IMR-90 (cell line): ENCODE measurements around the gene PLXNA4.

ENCODE experiments used
- CTCF ChIP-seq: conservative IDR thresholded peaks from 2 replicates; pipeline ENCODE4 v1.5.1; 2012; ENCODE audit warnings: mild to moderate bottlenecking, low read depth, low read length, improper control_type of control experiment
- FOS ChIP-seq: fragments of 150-350 bp; IDR thresholded peaks from 2 replicates; pipeline ENCODE4 v1.6.1; 2016; ENCODE audit warnings: low read depth, low read length
- MAFK ChIP-seq: IDR thresholded peaks from 2 replicates; pipeline ENCODE4 v1.6.1; 2012; ENCODE audit warnings: low read depth, low read length, improper control_type of control experiment
- NFE2L2 ChIP-seq: fragments of 150-350 bp; IDR thresholded peaks from 2 replicates; pipeline ENCODE4 v1.6.1; 2016; ENCODE audit warnings: low read depth, mild to moderate bottlenecking, low read length
- POLR2A ChIP-seq: IDR thresholded peaks from 2 replicates; pipeline ENCODE4 v1.6.1; 2012; ENCODE audit warnings: mild to moderate bottlenecking, low read depth, low read length
- RCOR1 ChIP-seq: IDR thresholded peaks from 2 replicates; pipeline ENCODE4 v1.6.1; 2012; ENCODE audit warnings: mild to moderate bottlenecking, low read length, improper control_type of control experiment; ENCODE audit not compliant: insufficient replicate concordance
- RFX5 ChIP-seq: IDR thresholded peaks from 2 replicates; pipeline ENCODE4 v1.8.0; 2012; ENCODE audit warnings: low read depth, mild to moderate bottlenecking, low read length, moderate library complexity
- SMC3 ChIP-seq: fragments of 150-350 bp; IDR thresholded peaks from 2 replicates; pipeline ENCODE4 v1.6.1; 2016; ENCODE audit warnings: low read depth, mild to moderate bottlenecking, antibody characterized with exemption, low read length, moderate library complexity
- TF ChIP-seq, protein P1 (sequence below): fragments of 150-350 bp; IDR thresholded peaks from 2 replicates; pipeline ENCODE4 v1.6.1; 2017; ENCODE audit warnings: mild to moderate bottlenecking, antibody characterized with exemption, low read length, low read depth

GRCh38 chr7:132488634-132489302 is 87.5 kb downstream of the PLXNA4 start:
- TF ChIP-seq CTCF (no peak), MAFK (no peak), RFX5 (no peak), RCOR1 (no peak), POLR2A (no peak), NFE2L2 (no peak), SMC3 (no peak), FOS (no peak)
- TF ChIP-seq, protein P1, sequence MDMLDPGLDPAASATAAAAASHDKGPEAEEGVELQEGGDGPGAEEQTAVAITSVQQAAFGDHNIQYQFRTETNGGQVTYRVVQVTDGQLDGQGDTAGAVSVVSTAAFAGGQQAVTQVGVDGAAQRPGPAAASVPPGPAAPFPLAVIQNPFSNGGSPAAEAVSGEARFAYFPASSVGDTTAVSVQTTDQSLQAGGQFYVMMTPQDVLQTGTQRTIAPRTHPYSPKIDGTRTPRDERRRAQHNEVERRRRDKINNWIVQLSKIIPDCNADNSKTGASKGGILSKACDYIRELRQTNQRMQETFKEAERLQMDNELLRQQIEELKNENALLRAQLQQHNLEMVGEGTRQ, result no peak
